GM18507 (cell line): ENCODE data around the gene KRTAP1-1.

ENCODE experiments used
- DNase-seq: peaks from one replicate; pipeline ENCODE4 v3.0.0; 2011; ENCODE audit warnings: low read depth; ENCODE audit not compliant: insufficient read length; ENCODE audit errors: extremely low spot score
- FAIRE-seq: peaks from 2 replicates; lab custom pipeline; 2011; peaks lifted over from hg19 to GRCh38; lab: Jason Lieb, UNC

KRTAP1-1 gene

GRCh38 chr17:40992666-40993065, 48.6 kb downstream of the KRTAP1-1 start:
- FAIRE-seq: no peak
- no peak for DNase-seq
